ENCODE results near the gene NYNRIN. TPM values are rescaled to one million over a fixed set of nuclear protein-coding genes. Genes with fewer than 3 reads are reported as not detected.

The NYNRIN gene
- polyA plus RNA-seq (5.7 and 9.1 TPM in 2 replicates), polyA minus RNA-seq (17.2 and 18.0 TPM in 2 replicates)

DNA sequence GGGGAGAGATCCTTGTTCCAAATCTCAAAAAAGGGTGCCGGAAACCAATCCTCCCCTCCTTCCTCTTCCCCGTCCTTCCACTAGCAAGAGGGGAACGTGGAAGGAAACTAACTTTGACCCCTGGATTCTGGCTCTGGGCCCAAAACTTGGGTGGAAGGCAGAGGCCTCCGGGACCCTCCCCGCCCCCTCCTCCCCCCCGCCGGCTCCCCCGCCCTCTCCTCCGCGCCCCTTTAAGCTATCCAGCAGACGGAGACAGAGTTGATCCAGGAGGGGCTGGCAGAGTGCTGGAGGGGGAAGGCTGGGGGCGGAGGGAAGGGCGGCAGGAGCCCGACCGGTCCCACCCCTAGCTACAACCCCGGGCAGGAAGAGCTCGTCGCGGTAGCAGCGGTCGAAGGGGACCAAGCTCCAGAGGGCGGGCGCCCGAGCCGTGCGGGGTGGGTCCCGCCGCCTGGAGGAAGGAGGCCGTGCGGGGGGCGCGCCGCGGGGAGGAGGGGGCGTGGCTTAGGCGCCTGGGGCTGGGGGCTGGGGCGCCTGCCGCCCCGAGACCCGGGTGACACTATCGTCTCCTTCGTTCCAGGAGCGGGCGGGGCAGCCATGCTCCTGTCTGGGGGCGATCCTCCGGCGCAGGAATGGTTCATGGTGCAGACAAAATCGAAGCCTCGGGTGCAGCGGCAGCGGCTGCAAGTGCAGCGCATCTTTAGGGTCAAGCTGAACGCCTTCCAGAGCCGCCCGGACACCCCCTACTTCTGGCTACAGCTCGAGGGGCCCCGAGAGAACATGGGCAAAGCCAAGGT is at the start of gene NYNRIN:
TSS of gene NYNRIN (plus strand) at position 351 of the 794 bp plus-strand sequence. CDS start at position 595, 244 bp downstream.
- TF ChIP-seq POLR2AphosphoS5 (IDR thresholded peaks at IDR 0.05) (peak; percentile 25), TAF1 (IDR thresholded peaks at IDR 0.05; ENCODE audit: low read depth) (peak; percentile 64), EP300 (conservative IDR thresholded peaks at IDR 0.05; ENCODE audit: poor library complexity, severe bottlenecking) (no peak), SMC3 (conservative IDR thresholded peaks at IDR 0.05; ENCODE audit: poor library complexity) (no peak), RAD21 (conservative IDR thresholded peaks at IDR 0.05) (no peak), MXI1 (conservative IDR thresholded peaks at IDR 0.05; ENCODE audit: poor library complexity, severe bottlenecking) (peak; percentile 18), EZH2 (IDR thresholded peaks at IDR 0.05; ENCODE audit: borderline replicate concordance, insufficient read depth, low read length, poor library complexity, severe bottlenecking) (no peak)
- TF ChIP-seq, protein P1, sequence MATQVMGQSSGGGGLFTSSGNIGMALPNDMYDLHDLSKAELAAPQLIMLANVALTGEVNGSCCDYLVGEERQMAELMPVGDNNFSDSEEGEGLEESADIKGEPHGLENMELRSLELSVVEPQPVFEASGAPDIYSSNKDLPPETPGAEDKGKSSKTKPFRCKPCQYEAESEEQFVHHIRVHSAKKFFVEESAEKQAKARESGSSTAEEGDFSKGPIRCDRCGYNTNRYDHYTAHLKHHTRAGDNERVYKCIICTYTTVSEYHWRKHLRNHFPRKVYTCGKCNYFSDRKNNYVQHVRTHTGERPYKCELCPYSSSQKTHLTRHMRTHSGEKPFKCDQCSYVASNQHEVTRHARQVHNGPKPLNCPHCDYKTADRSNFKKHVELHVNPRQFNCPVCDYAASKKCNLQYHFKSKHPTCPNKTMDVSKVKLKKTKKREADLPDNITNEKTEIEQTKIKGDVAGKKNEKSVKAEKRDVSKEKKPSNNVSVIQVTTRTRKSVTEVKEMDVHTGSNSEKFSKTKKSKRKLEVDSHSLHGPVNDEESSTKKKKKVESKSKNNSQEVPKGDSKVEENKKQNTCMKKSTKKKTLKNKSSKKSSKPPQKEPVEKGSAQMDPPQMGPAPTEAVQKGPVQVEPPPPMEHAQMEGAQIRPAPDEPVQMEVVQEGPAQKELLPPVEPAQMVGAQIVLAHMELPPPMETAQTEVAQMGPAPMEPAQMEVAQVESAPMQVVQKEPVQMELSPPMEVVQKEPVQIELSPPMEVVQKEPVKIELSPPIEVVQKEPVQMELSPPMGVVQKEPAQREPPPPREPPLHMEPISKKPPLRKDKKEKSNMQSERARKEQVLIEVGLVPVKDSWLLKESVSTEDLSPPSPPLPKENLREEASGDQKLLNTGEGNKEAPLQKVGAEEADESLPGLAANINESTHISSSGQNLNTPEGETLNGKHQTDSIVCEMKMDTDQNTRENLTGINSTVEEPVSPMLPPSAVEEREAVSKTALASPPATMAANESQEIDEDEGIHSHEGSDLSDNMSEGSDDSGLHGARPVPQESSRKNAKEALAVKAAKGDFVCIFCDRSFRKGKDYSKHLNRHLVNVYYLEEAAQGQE (IDR thresholded peaks at IDR 0.05; ENCODE audit: borderline replicate concordance) = no peak
- Histone ChIP-seq H3K27me3 (ENCODE audit: insufficient read depth, low read depth, low read length) (peaks cover 3% of the 10 kb centered on the region), H3K9me2 (ENCODE audit: insufficient read depth, low read length) (no peaks in the 10 kb centered on the region), H2AFZ (ENCODE audit: low read depth, low read length) (peak within 1 kb of the TSS; percentile 91), H3K9ac (ENCODE audit: low read length) (peak within 1 kb of the TSS; percentile 76), H3K4me3 (ENCODE audit: low read length) (peak within 1 kb of the TSS; percentile 82), H4K20me1 (ENCODE audit: insufficient read depth) (no peaks in the 10 kb centered on the region), H3K36me3 (ENCODE audit: insufficient read depth, low read length) (no peaks in the 10 kb centered on the region), H3K9me3 (ENCODE audit: low read length) (no peaks in the 10 kb centered on the region), H3K4me2 (ENCODE audit: low read length) (peak within 1 kb of the TSS; percentile 92), H3K27ac (ENCODE audit: low read length) (no peak within 1 kb of the TSS), H3K79me2 (replicated peaks; ENCODE audit: insufficient read depth, low read length) (peaks cover 11% of the 10 kb centered on the region), H3F3A (ENCODE audit: insufficient read depth, low read length, poor library complexity, severe bottlenecking) (no peaks in the 10 kb centered on the region)

DNA sequence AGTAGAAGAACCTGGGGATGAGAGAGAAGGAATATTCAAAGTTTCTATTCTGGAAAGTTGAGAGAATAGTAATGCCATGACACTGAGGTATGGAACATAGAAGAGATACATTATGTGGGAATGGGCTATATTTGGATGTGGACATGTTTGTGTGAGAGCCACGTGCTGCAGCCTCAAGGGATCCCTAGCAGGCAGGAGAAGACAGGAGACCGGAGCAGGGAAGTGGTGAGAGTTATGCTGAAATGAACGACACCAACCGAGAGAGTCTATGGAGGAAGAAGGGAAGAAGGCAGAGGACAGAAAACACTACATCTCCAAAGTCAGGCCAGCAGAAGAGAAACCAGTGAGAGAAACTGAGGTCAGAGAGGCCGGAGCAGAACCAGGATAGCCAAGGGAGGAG is 49.1 kb upstream of the NYNRIN start:
- Histone ChIP-seq H3K9me2 (ENCODE audit: insufficient read depth, low read length) (no peaks in the 10 kb centered on the region), H3K79me2 (replicated peaks; ENCODE audit: insufficient read depth, low read length) (no peaks in the 10 kb centered on the region), H3K36me3 (ENCODE audit: insufficient read depth, low read length) (no peaks in the 10 kb centered on the region), H3K27me3 (ENCODE audit: insufficient read depth, low read depth, low read length) (peaks cover 6% of the 10 kb centered on the region), H3K9me3 (ENCODE audit: low read length) (no peaks in the 10 kb centered on the region), H3K9ac (ENCODE audit: low read length) (no peak overlapping the region), H3K27ac (ENCODE audit: low read length) (no peak overlapping the region), H3F3A (ENCODE audit: insufficient read depth, low read length, poor library complexity, severe bottlenecking) (no peaks in the 10 kb centered on the region), H3K4me2 (ENCODE audit: low read length) (no peak overlapping the region), H4K20me1 (ENCODE audit: insufficient read depth) (no peaks in the 10 kb centered on the region), H2AFZ (ENCODE audit: low read depth, low read length) (no peak overlapping the region), H3K4me3 (ENCODE audit: low read length) (no peak overlapping the region)
- no peak for TF ChIP-seq MXI1 (conservative IDR thresholded peaks at IDR 0.05; ENCODE audit: poor library complexity, severe bottlenecking)
- TF ChIP-seq, protein P1 (IDR thresholded peaks at IDR 0.05; ENCODE audit: borderline replicate concordance) = no peak
- no peak for TF ChIP-seq EZH2 (IDR thresholded peaks at IDR 0.05; ENCODE audit: borderline replicate concordance, insufficient read depth, low read length, poor library complexity, severe bottlenecking)
- TF ChIP-seq SMC3 (conservative IDR thresholded peaks at IDR 0.05; ENCODE audit: poor library complexity) = no peak
- TF ChIP-seq EP300 (conservative IDR thresholded peaks at IDR 0.05; ENCODE audit: poor library complexity, severe bottlenecking) = no peak
- TF ChIP-seq POLR2AphosphoS5 (IDR thresholded peaks at IDR 0.05) = no peak
- TF ChIP-seq, protein P2, sequence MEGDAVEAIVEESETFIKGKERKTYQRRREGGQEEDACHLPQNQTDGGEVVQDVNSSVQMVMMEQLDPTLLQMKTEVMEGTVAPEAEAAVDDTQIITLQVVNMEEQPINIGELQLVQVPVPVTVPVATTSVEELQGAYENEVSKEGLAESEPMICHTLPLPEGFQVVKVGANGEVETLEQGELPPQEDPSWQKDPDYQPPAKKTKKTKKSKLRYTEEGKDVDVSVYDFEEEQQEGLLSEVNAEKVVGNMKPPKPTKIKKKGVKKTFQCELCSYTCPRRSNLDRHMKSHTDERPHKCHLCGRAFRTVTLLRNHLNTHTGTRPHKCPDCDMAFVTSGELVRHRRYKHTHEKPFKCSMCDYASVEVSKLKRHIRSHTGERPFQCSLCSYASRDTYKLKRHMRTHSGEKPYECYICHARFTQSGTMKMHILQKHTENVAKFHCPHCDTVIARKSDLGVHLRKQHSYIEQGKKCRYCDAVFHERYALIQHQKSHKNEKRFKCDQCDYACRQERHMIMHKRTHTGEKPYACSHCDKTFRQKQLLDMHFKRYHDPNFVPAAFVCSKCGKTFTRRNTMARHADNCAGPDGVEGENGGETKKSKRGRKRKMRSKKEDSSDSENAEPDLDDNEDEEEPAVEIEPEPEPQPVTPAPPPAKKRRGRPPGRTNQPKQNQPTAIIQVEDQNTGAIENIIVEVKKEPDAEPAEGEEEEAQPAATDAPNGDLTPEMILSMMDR (IDR thresholded peaks at IDR 0.05; ENCODE audit: poor library complexity, severe bottlenecking) = no peak
- TF ChIP-seq RAD21 (conservative IDR thresholded peaks at IDR 0.05) = no peak
- TF ChIP-seq TAF1 (IDR thresholded peaks at IDR 0.05; ENCODE audit: low read depth) = no peak

All from neural cell (in vitro differentiated cells).